Spleen (tissue), 11 donors: ENCODE results near the gene ISG20L2. TPM values are rescaled to one million over a fixed set of nuclear protein-coding genes. Genes with fewer than 3 reads are reported as not detected.

Source experiments
- DNase-seq: peaks from one replicate; pipeline ENCODE4 v3.0.0-alpha.2; 2020
- H3K27ac ChIP-seq, 8 donors: fragments of 200-600 bp; sonication (generic) in 7 of 8; 1 replicate in 4 of 8; 2 replicates in 4 of 8; pipeline versions ENCODE4 v1.5.0 to v1.8.0; 2016 to 2021; ENCODE audit warnings: inconsistent platforms in 4 of 8, mild to moderate bottlenecking in 4 of 8, moderate library complexity in 1 of 8
- H3K27me3 ChIP-seq, 7 donors: fragments of 200-600 bp; sonication (generic) in 6 of 7; replicated peaks in 1 of 7; 1 replicate in 4 of 7; 2 replicates in 3 of 7; pipeline versions ENCODE4 v1.5.0 to v1.8.0; 2016 to 2021; ENCODE audit warnings: inconsistent platforms in 3 of 7, mild to moderate bottlenecking in 1 of 7
- H3K36me3 ChIP-seq, 6 donors: fragments of 200-600 bp; sonication (generic) in 5 of 6; 1 replicate in 4 of 6; 2 replicates in 2 of 6; pipeline versions ENCODE4 v1.5.0 to v1.8.0; 2016 to 2021; ENCODE audit warnings: inconsistent platforms in 2 of 6
- H3K4me1 ChIP-seq, 6 donors: fragments of 200-600 bp; sonication (generic) in 5 of 6; 1 replicate in 3 of 6; 2 replicates in 3 of 6; pipeline versions ENCODE4 v1.5.0 to v1.8.0; 2016 to 2021; ENCODE audit warnings: inconsistent platforms in 3 of 6
- H3K4me3 ChIP-seq, 8 donors: fragments of 200-600 bp; sonication (generic) in 7 of 8; 1 replicate in 4 of 8; 2 replicates in 4 of 8; pipeline versions ENCODE4 v1.5.0 to v1.8.0; 2016 to 2021; ENCODE audit warnings: inconsistent platforms in 4 of 8, mild to moderate bottlenecking in 4 of 8, moderate library complexity in 2 of 8
- H3K9me3 ChIP-seq, 8 donors: fragments of 200-600 bp; sonication (generic) in 7 of 8; 1 replicate in 4 of 8; 2 replicates in 4 of 8; pipeline versions ENCODE4 v1.5.0 to v1.8.0; 2016 to 2021; ENCODE audit warnings: inconsistent platforms in 4 of 8
- POLR2A ChIP-seq, 3 donors: fragments of 450-650 bp; IDR thresholded peaks; one replicate each; pipeline ENCODE4 v1.5.1; 2017; ENCODE audit warnings: antibody characterized with exemption in 3 of 3, mild to moderate bottlenecking in 1 of 3
- POLR2AphosphoS5 ChIP-seq, 3 donors: sonication (generic); formaldehyde crosslinking; IDR thresholded peaks; one replicate each; pipeline ENCODE4 v1.5.1; 2017; ENCODE audit warnings: antibody characterized with exemption in 3 of 3
- WGBS, 5 donors: extraction: QIAGEN DNeasy Blood & Tissue Kit in 3 of 5; methylation state at CpG; one replicate each; pipeline versions ENCODE4 v1.1.5 to v1.1.7; 2013 to 2018; 5-methylcytosine and 5-hydroxymethylcytosine counted together
- intact Hi-C: fragments of 100-400 bp; cut with DNase I; formaldehyde crosslinking; loops from one replicate; pipeline ENCODE4 v1.15.0; 2023; ENCODE audit warnings: low total_unique reads
- polyA plus RNA-seq, 3 donors: library from polyadenylated mRNA; stranded (reverse); fragments of 200-250 nt; gene quantifications; one replicate each; pipeline ENCODE4 v1.2.1, GENCODE V29; 2013
- total RNA-seq, 7 donors: library from RNA; depleted of rRNA in 3 of 7; stranded (reverse); fragments of >200 nt in 3 of 7; fragmentation: NEBNext Ultra II Directional in 4 of 7; extraction: Animal tissue kit (Norgen Biotek cat#: 25700) in 4 of 7; gene quantifications; one replicate each; pipeline versions ENCODE4 v1.1.0 to v1.2.1, GENCODE V29; 2016 to 2021
- TF ChIP-seq, protein P1 (sequence below), 11 experiments: fragments of 200-600 bp in 7 of 11; fragments of 450-650 bp in 4 of 11; sonication (generic) in 4 of 11; IDR thresholded peaks in 8 of 11; conservative IDR thresholded peaks in 3 of 11; 1 replicate in 7 of 11; 2 replicates in 4 of 11; pipeline versions ENCODE4 v1.4.0 to v1.8.0; 2016 to 2021; ENCODE audit warnings: antibody characterized with exemption in 11 of 11, inconsistent platforms in 4 of 11, mild to moderate bottlenecking in 1 of 11
- donor health status: healthy with polysubstance abuse.
- donor health status: DM: no; HTN: no; CAD: no; lungs with moderate emphysema.
- donor health status: DM: no; HTN: no; CAD: no.
- donor health status: Bipolar disorder and iron deficiency.
- donor health status: healthy.
- donor health status: DM: no; HTN: no; CAD: no.
- donor health status: DM: yes; HTN: yes; CAD: no.

ISG20L2 gene
- total and polyA plus RNA-seq, 10 donors = 6.6 to 46.7 (median 27.8) TPM

DNA sequence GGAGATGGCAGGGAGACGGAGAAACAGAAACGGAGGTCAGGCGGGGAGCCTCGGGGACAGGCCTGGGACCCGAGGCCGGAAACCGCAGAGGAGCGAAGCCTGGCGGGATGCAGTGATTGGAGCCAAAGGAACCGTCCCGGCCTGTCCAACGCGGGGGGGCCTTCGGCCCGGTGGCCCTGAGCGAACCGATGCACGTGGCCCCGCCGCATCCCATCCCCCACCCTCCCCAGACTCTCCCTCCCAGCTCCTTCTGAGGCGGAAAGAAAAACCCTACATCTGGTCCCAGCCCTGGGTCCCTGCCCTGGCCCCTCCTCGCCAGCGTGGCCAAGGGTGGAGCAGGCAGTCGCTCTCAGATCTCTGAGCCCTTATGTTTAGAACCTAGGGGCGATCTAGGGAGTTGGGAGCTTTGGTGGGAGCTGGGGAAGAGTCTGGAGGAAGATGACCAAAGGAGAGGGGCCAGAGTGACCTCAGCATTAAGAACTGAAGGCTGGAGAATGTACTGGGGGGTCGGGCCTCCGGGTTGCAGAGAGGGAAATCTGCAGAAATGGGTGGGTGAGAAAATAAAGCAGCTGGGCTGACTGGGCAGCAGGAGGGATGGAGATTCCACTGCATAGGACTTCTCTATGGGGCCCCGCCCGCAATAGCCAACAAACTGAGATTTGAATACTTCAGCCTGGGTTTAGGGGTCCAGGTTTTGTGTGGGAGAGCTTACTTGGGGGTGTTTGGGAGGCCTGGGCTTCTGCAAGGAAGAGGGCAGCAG lies 21.7 kb downstream of the ISG20L2 start:
- Histone ChIP-seq H3K36me3 (no peaks in the 10 kb centered on the region), H3K4me3 (peak overlapping the region; percentile 27 to 71 (median 40)), H3K4me1 (peaks cover 21 to 38% (median 33%) of the 10 kb centered on the region in 6 donors), H3K27me3 (peaks cover 0 to 53% (median 40%) of the 10 kb centered on the region in 7 donors), H3K27ac (peak overlapping the region in 4 of 8 donors; percentile 17 to 36 (median 20)), H3K9me3 (no peaks in the 10 kb centered on the region)
- TF ChIP-seq POLR2A (IDR thresholded peaks at IDR 0.05) (no peak), POLR2AphosphoS5 (IDR thresholded peaks at IDR 0.05) (no peak)
- TF ChIP-seq, protein P1, sequence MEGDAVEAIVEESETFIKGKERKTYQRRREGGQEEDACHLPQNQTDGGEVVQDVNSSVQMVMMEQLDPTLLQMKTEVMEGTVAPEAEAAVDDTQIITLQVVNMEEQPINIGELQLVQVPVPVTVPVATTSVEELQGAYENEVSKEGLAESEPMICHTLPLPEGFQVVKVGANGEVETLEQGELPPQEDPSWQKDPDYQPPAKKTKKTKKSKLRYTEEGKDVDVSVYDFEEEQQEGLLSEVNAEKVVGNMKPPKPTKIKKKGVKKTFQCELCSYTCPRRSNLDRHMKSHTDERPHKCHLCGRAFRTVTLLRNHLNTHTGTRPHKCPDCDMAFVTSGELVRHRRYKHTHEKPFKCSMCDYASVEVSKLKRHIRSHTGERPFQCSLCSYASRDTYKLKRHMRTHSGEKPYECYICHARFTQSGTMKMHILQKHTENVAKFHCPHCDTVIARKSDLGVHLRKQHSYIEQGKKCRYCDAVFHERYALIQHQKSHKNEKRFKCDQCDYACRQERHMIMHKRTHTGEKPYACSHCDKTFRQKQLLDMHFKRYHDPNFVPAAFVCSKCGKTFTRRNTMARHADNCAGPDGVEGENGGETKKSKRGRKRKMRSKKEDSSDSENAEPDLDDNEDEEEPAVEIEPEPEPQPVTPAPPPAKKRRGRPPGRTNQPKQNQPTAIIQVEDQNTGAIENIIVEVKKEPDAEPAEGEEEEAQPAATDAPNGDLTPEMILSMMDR (IDR thresholded peaks at IDR 0.05 in 8 of 11, conservative IDR thresholded peaks at IDR 0.05 in 3 of 11) = no peak
- DNase-seq = peak; percentile 76
- intact Hi-C loops = no loop called here
- 4 to 7% (median 6%) methylated on average over 27 to 29 of the region's 29 CpGs for WGBS, 5 donors

DNA sequence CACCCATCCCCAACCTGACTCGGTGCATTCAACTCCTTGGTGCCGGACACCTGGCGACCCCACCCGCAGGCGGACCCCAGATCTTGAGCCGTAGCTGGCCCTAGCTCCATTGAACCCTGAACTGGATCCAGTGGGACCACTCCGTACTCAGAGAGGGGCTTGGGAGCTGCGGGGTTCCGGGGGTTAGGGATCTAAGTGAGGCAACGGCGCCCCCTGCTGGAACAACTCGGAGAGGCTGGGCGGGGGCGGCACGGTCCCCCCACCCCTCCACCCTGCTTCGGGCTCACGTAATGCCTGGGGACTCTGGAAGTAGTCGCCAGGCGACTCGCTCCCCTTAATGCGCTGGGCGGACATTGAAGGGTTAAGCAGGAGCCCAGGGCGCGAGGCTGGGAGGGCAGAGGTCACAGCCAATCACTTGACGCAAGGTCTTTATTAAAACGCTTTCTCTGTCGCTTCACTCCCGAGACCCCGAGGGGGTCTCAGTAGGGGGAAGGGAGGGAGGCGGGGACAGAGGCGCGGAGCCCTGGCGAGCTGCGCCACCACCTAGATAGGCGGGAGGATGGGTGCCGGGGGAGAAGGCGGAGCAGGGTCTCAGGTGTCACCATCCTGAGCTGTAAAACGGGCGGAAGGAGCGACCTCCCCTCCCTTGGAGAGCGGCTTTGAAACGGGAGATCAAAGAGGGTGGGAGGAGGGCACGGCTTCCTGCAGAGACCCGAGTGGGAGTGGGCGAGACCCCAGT lies 22.5 kb downstream of the ISG20L2 start:
- DNase-seq = peak; percentile 82
- peaks cover 0 to 61% (median 46%) of the 10 kb centered on the region in 7 donors for H3K27me3 ChIP-seq
- 0 to 2% (median 1%) methylated on average over 29 to 45 of the region's 45 CpGs for WGBS, 5 donors
- H3K4me3 ChIP-seq = peak overlapping the region; percentile 27 to 71 (median 40)
- intact Hi-C loops = no loop called here
- H3K9me3 ChIP-seq = no peaks in the 10 kb centered on the region
- H3K36me3 ChIP-seq = no peaks in the 10 kb centered on the region
- peaks cover 21 to 38% (median 33%) of the 10 kb centered on the region in 6 donors for H3K4me1 ChIP-seq
- TF ChIP-seq POLR2A (IDR thresholded peaks at IDR 0.05) (no peak), POLR2AphosphoS5 (IDR thresholded peaks at IDR 0.05) (peak in 1 of 3 donors; percentile 52)
- TF ChIP-seq, protein P1 (IDR thresholded peaks at IDR 0.05 in 8 of 11, conservative IDR thresholded peaks at IDR 0.05 in 3 of 11) = peak; percentile 54 to 86 (median 74)
- peak overlapping the region in 4 of 8 donors; percentile 17 to 36 (median 20) for H3K27ac ChIP-seq

DNA sequence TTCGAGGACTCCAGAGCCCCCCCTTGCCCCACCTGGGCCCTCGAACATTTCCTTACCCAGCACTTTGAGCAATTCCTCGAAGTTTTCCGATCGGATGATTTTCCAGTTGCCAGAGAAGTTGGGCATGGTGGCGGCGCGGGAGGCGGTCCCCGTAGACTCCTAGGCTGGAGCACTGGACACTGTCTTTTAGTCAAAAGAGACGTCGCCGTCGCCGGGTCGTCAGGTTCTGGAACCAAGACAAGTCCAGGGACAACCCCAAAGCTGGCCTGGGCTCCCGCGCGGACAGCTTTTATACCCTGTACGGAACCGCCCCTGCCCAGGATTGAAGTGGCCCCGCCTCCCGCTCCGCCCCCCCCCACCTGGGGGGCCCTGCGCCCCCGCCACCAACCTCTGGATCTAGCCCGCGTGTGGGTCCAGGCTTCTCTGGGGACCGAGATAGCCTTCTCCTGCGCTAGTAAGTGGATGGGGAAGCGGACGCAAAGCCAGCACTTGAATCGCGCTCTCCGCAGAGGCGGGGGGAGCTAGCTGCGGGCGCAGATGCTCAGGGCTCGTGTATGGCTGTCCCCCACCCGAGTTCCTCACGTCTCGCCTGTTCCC lies 23.1 kb downstream of the ISG20L2 start, which contains the start of gene CRABP2:
Gene CRABP2, minus strand, starts transcription at position 263 of the 597 bp plus-strand sequence. Its CDS starts 137 bp downstream, at position 126.
- Histone ChIP-seq H3K27ac (peak within 1 kb of the TSS in 4 of 8 donors; percentile 17 to 36 (median 20)), H3K36me3 (no peaks in the 10 kb centered on the region), H3K4me1 (peaks cover 21 to 38% (median 33%) of the 10 kb centered on the region in 6 donors), H3K9me3 (no peaks in the 10 kb centered on the region), H3K27me3 (peaks cover 0 to 67% (median 48%) of the 10 kb centered on the region in 7 donors), H3K4me3 (peak within 1 kb of the TSS; percentile 27 to 71 (median 40))
- TF ChIP-seq POLR2A (IDR thresholded peaks at IDR 0.05) (no peak), POLR2AphosphoS5 (IDR thresholded peaks at IDR 0.05) (no peak)
- TF ChIP-seq, protein P1 (IDR thresholded peaks at IDR 0.05 in 8 of 11, conservative IDR thresholded peaks at IDR 0.05 in 3 of 11) = no peak
- 2 to 7% (median 3%) methylated on average over 25 to 42 of the region's 42 CpGs for WGBS, 5 donors
- intact Hi-C loops = no loop called here
- peak; percentile 78 for DNase-seq
